ENCODE data around the gene IPPK. TPM values are rescaled to one million over a fixed set of nuclear protein-coding genes. Genes with fewer than 3 reads are reported as not detected.

IPPK gene
- total RNA-seq, 1 donor from 2014 or later = 15.2 TPM

- TF ChIP-seq CTCF (conservative IDR thresholded peaks at IDR 0.05; ENCODE audit: low read depth, low read length) = no peak
- no peak overlapping the region for H3K4me3 ChIP-seq (ENCODE audit: low read depth, low read length)
Observed at GRCh38 chr9:92654481-92655301, 15.2 kb downstream of the IPPK start.

GRCh38 chr9:92652461-92652860 lies 17.5 kb downstream of the IPPK start:
- no peak for DNase-seq (ENCODE audit: low read depth)
- H3K4me3 ChIP-seq (ENCODE audit: low read depth, low read length) = no peak overlapping the region
- TF ChIP-seq CTCF (conservative IDR thresholded peaks at IDR 0.05; ENCODE audit: low read depth, low read length) = no peak

More at GRCh38 chr9:92654481-92655301, 15.2 kb downstream of the IPPK start:
- DNase-seq (ENCODE audit: low read depth) = no peak

- TF ChIP-seq CTCF (conservative IDR thresholded peaks at IDR 0.05; ENCODE audit: low read depth, low read length) = no peak
- DNase-seq (ENCODE audit: low read depth) = no peak
- H3K4me3 ChIP-seq (ENCODE audit: low read depth, low read length) = no peak overlapping the region
Observed at GRCh38 chr9:92650839-92651621, 18.9 kb downstream of the IPPK start.

GRCh38 chr9:92650296-92650695 lies 19.6 kb downstream of the IPPK start:
- DNase-seq (ENCODE audit: low read depth) = no peak
- no peak for TF ChIP-seq CTCF (conservative IDR thresholded peaks at IDR 0.05; ENCODE audit: low read depth, low read length)

GRCh38 chr9:92649007-92649406 lies 20.9 kb downstream of the IPPK start:
- no peak for DNase-seq (ENCODE audit: low read depth)
- TF ChIP-seq CTCF (conservative IDR thresholded peaks at IDR 0.05; ENCODE audit: low read depth, low read length) = no peak
- no peak overlapping the region for H3K4me3 ChIP-seq (ENCODE audit: low read depth, low read length)

More at GRCh38 chr9:92650296-92650695, 19.6 kb downstream of the IPPK start:
- no peak overlapping the region for H3K4me3 ChIP-seq (ENCODE audit: low read depth, low read length)

GRCh38 chr9:92648474-92648971 lies 21.4 kb downstream of the IPPK start:
- TF ChIP-seq CTCF (conservative IDR thresholded peaks at IDR 0.05; ENCODE audit: low read depth, low read length) = no peak
- DNase-seq (ENCODE audit: low read depth) = no peak

More at GRCh38 chr9:92648474-92648971, 21.4 kb downstream of the IPPK start:
- H3K4me3 ChIP-seq (ENCODE audit: low read depth, low read length) = no peak overlapping the region
